HG03045 (cell line): ENCODE measurements around the gene FUT4.
A peak's percentile ranks its signal among the peaks of the same experiment; 100 is the strongest.
"Not testable (repeated sequence)": the region's sequence is repeated elsewhere in the genome, so short reads cannot be mapped to it uniquely, and the experiment has no call there.

Source experiments
- ATAC-seq: cut with Tn5 transposase; IDR thresholded peaks from one replicate; pipeline ENCODE4 v1.9.1; 2021; ENCODE audit warnings: mild to moderate bottlenecking, moderate library complexity; ENCODE audit not compliant: unreplicated experiment

Gene FUT4

DNA sequence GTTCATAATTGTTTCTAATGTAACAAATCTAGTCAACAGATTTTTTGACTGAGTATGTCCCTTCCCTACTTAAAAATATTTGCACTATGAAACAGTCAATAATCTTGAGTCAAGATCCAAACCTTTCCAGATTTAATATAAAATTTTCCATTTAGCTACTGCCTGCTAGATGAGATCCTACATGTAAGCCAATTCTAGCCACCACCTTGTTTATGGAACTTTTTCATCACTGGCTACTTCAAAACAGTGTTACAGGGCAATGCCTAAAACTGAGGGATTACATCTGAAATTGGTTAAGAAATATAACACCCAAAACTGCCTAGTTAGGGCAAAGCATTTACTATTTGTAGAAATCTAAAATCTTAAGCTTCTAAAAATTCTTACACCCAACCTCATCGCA is 10.5 kb upstream of the FUT4 start:
- no peak for ATAC-seq

- no peak for ATAC-seq
Observed at GRCh38 chr11:94533696-94534630, 9.8 kb upstream of the FUT4 start.

DNA sequence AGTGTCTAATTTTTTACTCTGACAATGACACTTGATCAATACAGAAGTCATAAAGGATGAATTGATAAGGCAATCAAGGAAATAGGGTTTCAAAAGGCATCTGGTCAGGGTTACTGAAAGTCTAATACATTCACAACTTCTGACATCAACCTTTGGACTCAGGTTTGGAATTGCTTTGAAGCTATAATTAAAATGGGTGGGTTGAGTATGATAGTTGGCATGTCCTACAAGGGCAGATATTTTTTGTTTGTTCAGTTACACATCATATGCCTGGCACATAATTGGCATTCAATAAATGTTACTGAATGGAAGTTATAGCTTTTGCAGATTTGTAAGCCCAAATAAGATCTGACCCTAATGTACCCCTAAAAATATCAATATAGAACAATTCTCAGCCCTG is 7.3 kb upstream of the FUT4 start:
- no peak for ATAC-seq

- ATAC-seq, result no peak
Observed at GRCh38 chr11:94537031-94537600, 6.6 kb upstream of the FUT4 start.

DNA sequence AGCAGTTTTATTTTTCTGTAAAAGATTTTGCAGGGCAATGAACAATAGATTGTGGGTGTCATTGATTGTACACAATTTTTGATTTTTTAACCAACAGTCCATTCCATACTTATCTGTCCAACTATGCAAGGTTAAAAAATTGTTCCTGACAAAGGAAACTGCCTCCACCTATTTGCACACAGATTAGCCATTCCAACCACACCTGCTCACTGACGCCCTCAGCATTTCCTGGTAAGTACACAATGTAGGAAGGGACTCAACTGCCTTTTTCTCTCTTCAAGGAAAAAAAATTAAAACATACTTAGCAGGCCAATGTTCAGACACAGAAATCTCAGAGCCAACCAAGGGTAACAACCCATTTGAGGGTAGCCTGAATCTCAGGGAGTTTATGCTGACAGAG is 4.3 kb upstream of the FUT4 start:
- ATAC-seq, result no peak

DNA sequence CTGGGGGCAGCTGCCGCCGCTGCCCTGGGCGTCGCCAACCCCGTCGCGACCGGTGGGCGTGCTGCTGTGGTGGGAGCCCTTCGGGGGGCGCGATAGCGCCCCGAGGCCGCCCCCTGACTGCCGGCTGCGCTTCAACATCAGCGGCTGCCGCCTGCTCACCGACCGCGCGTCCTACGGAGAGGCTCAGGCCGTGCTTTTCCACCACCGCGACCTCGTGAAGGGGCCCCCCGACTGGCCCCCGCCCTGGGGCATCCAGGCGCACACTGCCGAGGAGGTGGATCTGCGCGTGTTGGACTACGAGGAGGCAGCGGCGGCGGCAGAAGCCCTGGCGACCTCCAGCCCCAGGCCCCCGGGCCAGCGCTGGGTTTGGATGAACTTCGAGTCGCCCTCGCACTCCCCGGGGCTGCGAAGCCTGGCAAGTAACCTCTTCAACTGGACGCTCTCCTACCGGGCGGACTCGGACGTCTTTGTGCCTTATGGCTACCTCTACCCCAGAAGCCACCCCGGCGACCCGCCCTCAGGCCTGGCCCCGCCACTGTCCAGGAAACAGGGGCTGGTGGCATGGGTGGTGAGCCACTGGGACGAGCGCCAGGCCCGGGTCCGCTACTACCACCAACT is 1.0 kb downstream of the FUT4 start:
- ATAC-seq, result peak; percentile 4

GRCh38 chr11:94545264-94546161 is 1.8 kb downstream of the FUT4 start:
- no peak for ATAC-seq

GRCh38 chr11:94546162-94546470 is 2.4 kb downstream of the FUT4 start:
- ATAC-seq, result no peak

GRCh38 chr11:94546886-94547285 is 3.2 kb downstream of the FUT4 start:
- ATAC-seq, result no peak

- ATAC-seq, result no peak
Observed at GRCh38 chr11:94549146-94549545, 5.4 kb downstream of the FUT4 start.

GRCh38 chr11:94550513-94550912 is 6.8 kb downstream of the FUT4 start:
- ATAC-seq, result no peak

DNA sequence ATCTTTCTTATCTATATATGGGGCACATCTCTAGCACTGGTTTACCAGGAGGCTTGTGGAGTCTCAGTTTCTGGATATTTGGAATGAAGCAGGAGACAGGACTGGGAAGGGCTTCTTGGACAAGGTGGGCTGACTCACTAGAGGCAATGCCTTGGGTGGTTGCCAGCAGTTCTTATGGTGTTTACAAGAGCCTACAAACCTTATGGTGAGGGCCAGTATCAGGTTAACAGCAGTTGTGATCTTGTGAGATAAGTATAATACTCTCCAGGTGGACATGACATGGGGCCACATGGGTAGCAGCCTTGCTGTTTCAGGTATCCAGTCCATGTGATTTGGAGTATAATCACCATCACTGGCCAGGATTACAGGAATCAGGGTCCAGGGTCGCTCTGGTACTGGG is 10.2 kb downstream of the FUT4 start:
- ATAC-seq, result no peak

- ATAC-seq, result not testable (repeated sequence)
Observed at GRCh38 chr11:94555752-94556329, 12.1 kb downstream of the FUT4 start.

DNA sequence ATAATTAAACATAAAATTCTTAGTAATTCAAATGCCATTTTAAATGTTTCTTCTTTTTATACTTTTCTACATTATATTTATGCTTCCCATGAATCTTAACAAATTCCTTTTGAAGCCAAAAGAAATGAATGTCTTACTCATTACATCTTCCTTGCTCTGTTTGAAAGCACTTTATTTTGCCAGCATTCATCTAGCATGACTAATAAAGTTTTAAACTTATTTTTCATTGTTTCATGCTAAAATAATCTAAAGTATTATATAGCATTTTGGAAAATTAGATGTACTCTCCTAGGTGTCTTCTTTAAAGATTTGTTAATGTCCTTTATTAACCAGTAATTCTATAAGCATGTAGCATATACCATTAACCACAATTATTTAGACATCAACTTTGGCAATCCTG is 13.7 kb downstream of the FUT4 start:
- no peak for ATAC-seq

DNA sequence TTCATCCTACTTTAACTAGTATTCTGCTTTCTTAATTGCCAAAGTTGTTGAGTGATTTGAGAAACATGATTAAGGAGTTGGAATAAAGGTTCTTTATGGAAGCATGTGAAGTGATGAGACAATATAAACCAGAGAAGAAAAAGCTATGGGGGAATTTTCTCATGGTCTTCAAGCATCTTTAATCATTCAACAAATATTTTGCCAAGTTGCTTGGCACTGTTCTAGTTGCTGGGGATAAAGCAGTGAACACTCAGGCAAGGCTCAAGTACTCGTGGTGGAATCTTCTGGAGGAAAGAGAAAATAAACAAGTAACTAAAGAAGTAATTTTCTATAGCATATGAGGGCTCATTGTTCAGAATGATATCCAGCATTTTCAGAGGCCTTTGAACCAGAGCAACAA is 14.3 kb downstream of the FUT4 start:
- no peak for ATAC-seq

DNA sequence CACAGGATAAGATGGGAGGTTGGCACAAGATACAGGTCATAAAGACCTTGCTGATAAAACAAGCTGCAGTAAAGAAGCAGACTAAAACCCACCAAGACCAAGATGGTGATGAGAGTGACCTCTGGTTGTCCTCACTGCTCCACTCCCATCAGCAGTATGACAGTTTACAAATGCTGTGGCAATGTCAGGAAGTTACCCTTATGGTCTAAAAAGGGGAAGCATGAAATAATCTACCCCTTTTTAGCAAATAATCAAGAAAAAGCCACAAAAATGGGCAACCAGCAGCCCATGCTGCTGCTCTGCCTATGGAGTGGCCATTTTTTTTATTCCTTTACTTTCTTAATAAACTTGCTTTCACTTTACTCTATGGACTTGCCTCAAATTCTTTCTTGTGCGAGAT is 14.7 kb downstream of the FUT4 start:
- ATAC-seq, result no peak

- no peak for ATAC-seq
Observed at GRCh38 chr11:94558932-94559331, 15.2 kb downstream of the FUT4 start.

GRCh38 chr11:94559361-94559760 is 15.6 kb downstream of the FUT4 start:
- ATAC-seq, result no peak

- no peak for ATAC-seq
Observed at GRCh38 chr11:94560834-94561233, 17.1 kb downstream of the FUT4 start.

DNA sequence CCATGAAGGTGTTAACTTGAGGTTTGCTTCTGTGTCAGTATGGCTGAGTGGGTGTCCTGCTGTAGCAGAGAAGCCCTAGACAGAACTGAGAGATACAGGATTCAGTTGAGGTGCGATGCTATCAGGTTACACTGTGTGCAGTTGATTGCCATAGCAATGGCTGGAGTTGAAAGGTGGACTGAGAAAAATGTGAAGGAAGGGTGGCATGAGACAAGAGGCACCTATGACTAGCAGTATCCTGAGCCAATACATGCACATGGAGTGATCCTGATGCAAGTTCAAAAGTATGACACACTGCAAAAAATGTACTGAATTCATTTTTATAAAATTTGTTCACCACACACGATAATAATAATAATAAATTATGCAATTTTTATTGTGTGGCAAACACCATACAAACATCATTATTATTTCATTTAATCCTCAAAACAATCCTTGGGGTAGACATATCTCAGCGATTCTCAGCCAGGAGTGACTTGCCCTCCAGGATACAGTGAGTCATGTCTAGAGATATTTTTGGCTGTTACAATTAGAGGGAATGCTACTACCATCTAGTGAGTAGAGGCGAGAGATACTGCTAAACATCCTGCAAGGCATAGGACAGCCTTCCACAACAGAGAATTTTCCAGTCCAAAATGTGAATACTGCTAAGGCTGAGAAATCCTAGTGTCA is 19.6 kb downstream of the FUT4 start:
- no peak for ATAC-seq
